Measurements from ENCODE around the gene TSHZ1. TPM values are rescaled to one million over a fixed set of nuclear protein-coding genes. Genes with fewer than 3 reads are reported as not detected.

The TSHZ1 gene
- total RNA-seq, 4 donors from 2014 or later, result 22.3 to 41.7 (median 33.8) TPM

- Histone ChIP-seq H3K4me3 (no peak overlapping the region), H3K9me3 (no peaks in the 10 kb centered on the region), H3K4me1 (no peaks in the 10 kb centered on the region), H3K27ac (no peak overlapping the region), H3K27me3 (no peaks in the 10 kb centered on the region), H3K36me3 (peaks cover 0 to 28% of the 10 kb centered on the region in 2 donors)
- ATAC-seq, result no peak
- TF ChIP-seq EP300 (IDR thresholded peaks at IDR 0.05) (no peak), POLR2A (IDR thresholded peaks at IDR 0.05) (no peak), CTCF (IDR thresholded peaks at IDR 0.05) (no peak), POLR2AphosphoS5 (IDR thresholded peaks at IDR 0.05) (no peak)
- WGBS, 2 donors (ENCODE audit: low coverage in 1 of 2), result 64 to 96% methylated on average over 3 to 6 of the region's 9 CpGs
Observed at GRCh38 chr18:75291460-75291859, 80.9 kb downstream of the TSHZ1 start.

GRCh38 chr18:75293591-75293990 lies 83.0 kb downstream of the TSHZ1 start:
- no peaks in the 10 kb centered on the region for H3K4me1 ChIP-seq
- peaks cover 0 to 7% of the 10 kb centered on the region in 2 donors for H3K36me3 ChIP-seq
- H3K4me3 ChIP-seq, result no peak overlapping the region
- no peak for ATAC-seq
- no peak for TF ChIP-seq POLR2AphosphoS5 (IDR thresholded peaks at IDR 0.05)
- no peak for TF ChIP-seq EP300 (IDR thresholded peaks at IDR 0.05)
- no peak for TF ChIP-seq POLR2A (IDR thresholded peaks at IDR 0.05)
- no peak for TF ChIP-seq CTCF (IDR thresholded peaks at IDR 0.05)
- H3K27ac ChIP-seq, result no peak overlapping the region
- no peaks in the 10 kb centered on the region for H3K9me3 ChIP-seq
- H3K27me3 ChIP-seq, result no peaks in the 10 kb centered on the region
- WGBS, 2 donors (ENCODE audit: low coverage in 1 of 2), result 80 to 100% methylated on average over 4 of the region's 9 CpGs

- Histone ChIP-seq H3K4me1 (no peaks in the 10 kb centered on the region), H3K4me3 (no peak overlapping the region), H3K27ac (no peak overlapping the region), H3K36me3 (no peaks in the 10 kb centered on the region), H3K27me3 (no peaks in the 10 kb centered on the region), H3K9me3 (no peaks in the 10 kb centered on the region)
- no peak for ATAC-seq
- no peak for TF ChIP-seq POLR2A (IDR thresholded peaks at IDR 0.05)
- TF ChIP-seq CTCF (IDR thresholded peaks at IDR 0.05), result no peak
- TF ChIP-seq EP300 (IDR thresholded peaks at IDR 0.05), result no peak
- TF ChIP-seq POLR2AphosphoS5 (IDR thresholded peaks at IDR 0.05), result no peak
- WGBS, 2 donors (ENCODE audit: low coverage in 1 of 2), result 42 to 61% methylated on average over 2 to 8 of the region's 8 CpGs
Observed at GRCh38 chr18:75297731-75298130, 87.1 kb downstream of the TSHZ1 start.

- no peak for TF ChIP-seq EP300 (IDR thresholded peaks at IDR 0.05)
- no peak for TF ChIP-seq CTCF (IDR thresholded peaks at IDR 0.05)
- no peak for TF ChIP-seq POLR2AphosphoS5 (IDR thresholded peaks at IDR 0.05)
- no peak for TF ChIP-seq POLR2A (IDR thresholded peaks at IDR 0.05)
- peaks cover 0 to 5% (median 0%) of the 10 kb centered on the region in 3 donors for H3K9me3 ChIP-seq
- H3K4me3 ChIP-seq, result no peak overlapping the region
- H3K36me3 ChIP-seq, result no peaks in the 10 kb centered on the region
- 60 to 80% methylated on average over 1 to 24 of the region's 27 CpGs for WGBS, 2 donors (ENCODE audit: low coverage in 1 of 2)
- H3K4me1 ChIP-seq, result no peaks in the 10 kb centered on the region
- H3K27me3 ChIP-seq, result no peaks in the 10 kb centered on the region
- ATAC-seq, result no peak
- H3K27ac ChIP-seq, result no peak overlapping the region
Observed at GRCh38 chr18:75304678-75305557, 94.3 kb downstream of the TSHZ1 start.

- WGBS, 2 donors (ENCODE audit: low coverage in 1 of 2), result 75 to 93% methylated on average over 4 of the region's 4 CpGs
- Histone ChIP-seq H3K9me3 (peaks cover 0 to 5% (median 0%) of the 10 kb centered on the region in 3 donors), H3K36me3 (no peaks in the 10 kb centered on the region), H3K4me3 (no peak overlapping the region), H3K27ac (no peak overlapping the region), H3K27me3 (no peaks in the 10 kb centered on the region), H3K4me1 (no peaks in the 10 kb centered on the region)
- TF ChIP-seq EP300 (IDR thresholded peaks at IDR 0.05) (no peak), POLR2AphosphoS5 (IDR thresholded peaks at IDR 0.05) (no peak), CTCF (IDR thresholded peaks at IDR 0.05) (no peak), POLR2A (IDR thresholded peaks at IDR 0.05) (no peak)
- ATAC-seq, result no peak
Observed at GRCh38 chr18:75305984-75306383, 95.4 kb downstream of the TSHZ1 start.

All from gastroesophageal sphincter (tissue), 4 donors.